Activated CD4-positive, CD25-positive, alpha-beta regulatory T cell (primary cell): ENCODE data around the gene USP17L11.
"Not testable (repeated sequence)": the region's sequence is repeated elsewhere in the genome, so short reads cannot be mapped to it uniquely, and the experiment has no call there.

Experiments
- DNase-seq, 4 experiments: peaks; one replicate each; lab custom pipeline; 2025; lab: John Stamatoyannopoulos, UW

USP17L11 gene, protein sequence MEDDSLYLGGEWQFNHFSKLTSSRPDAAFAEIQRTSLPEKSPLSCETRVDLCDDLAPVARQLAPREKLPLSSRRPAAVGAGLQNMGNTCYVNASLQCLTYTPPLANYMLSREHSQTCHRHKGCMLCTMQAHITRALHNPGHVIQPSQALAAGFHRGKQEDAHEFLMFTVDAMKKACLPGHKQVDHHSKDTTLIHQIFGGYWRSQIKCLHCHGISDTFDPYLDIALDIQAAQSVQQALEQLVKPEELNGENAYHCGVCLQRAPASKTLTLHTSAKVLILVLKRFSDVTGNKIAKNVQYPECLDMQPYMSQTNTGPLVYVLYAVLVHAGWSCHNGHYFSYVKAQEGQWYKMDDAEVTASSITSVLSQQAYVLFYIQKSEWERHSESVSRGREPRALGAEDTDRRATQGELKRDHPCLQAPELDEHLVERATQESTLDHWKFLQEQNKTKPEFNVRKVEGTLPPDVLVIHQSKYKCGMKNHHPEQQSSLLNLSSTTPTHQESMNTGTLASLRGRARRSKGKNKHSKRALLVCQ

DNA sequence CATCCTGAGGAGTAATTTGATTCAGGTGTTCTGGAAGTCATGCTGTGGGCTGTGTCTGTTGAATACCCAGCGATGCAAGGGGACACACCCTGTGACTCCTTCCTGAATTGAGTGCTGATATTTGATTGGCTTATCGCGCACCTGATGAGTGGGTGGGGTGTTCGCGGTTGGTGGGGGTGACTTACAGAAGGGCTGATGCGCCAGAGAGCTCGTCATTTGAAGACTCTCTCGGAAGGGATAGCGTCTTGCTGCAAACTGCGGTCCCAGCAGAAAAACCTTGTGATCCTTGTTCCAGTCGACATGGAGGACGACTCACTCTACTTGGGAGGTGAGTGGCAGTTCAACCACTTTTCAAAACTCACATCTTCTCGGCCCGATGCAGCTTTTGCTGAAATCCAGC lies at the start of gene USP17L11:
USP17L11 (plus strand) TSS at position 301 of the 400 bp plus-strand sequence; CDS start at position 301, 0 bp downstream.
- not testable (repeated sequence) for DNase-seq

- DNase-seq = not testable (repeated sequence)
Measured at GRCh38 chr4:9165990-9166389, 49.2 kb upstream of the USP17L11 start.

DNA sequence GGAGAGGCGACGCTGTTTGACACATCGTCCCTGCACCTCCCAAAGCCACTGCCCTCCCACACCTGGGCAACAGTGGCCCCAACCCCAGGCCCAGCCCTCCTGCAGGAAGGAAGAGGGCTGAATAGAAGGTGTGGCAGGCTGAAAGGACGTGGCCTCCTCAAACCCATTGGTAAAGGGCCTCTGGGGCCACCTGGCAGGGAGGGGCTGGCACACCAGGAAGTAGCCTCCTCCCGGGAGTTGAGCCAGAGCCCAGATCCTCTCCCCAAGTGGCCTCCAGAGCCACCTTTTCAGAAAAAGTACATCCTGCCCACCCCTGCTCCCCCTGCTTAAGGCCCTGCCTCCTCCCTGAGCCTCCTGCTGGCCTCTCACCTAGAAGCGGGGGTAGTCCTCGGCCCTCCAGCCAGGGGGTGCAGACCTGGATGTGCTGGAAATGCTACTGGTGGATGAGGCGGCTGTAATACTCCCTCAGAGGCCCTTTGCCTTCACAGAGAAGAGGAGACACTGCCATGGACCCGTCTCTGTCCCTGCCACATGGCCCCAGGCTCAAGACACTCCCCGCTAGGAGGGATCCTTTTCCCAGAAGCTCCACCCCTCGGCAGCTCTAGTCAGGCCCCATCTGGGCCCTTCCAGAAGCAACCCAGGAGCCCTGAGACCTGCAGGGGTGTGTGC lies 45.3 kb upstream of the USP17L11 start, which contains the start of gene FAM90A26:
FAM90A26 (plus strand) TSS at position 619 of the 669 bp plus-strand sequence. CDS start 2,764 bp downstream, outside the sequence.
- not testable (repeated sequence) for DNase-seq

- not testable (repeated sequence) for DNase-seq
Measured at GRCh38 chr4:9210357-9210756, 4.8 kb upstream of the USP17L11 start, which contains the start of gene USP17L10. Gene USP17L10, plus strand, starts transcription at chr4:9210657. Its CDS starts 0 bp downstream, at chr4:9210657.

DNA sequence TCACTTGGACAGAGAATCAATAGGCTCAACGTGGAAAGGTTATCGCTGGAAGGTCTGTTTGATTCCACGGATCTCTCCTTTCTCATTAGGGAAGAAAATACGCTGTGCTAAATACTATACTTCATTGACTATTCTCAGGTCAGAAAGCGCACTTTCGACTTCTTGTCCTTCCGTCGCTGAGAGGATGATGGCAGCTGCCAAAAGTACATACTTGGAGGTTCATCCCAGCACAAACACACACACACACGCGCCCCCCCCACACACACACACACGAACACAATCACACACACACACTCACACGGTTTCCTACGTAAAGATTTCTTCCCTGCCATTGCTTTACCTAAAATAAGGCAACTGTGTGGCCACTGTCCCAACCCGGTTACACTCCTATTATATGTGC lies 504 bp upstream of the USP17L11 start:
- DNase-seq = not testable (repeated sequence)

- DNase-seq = not testable (repeated sequence)
Measured at GRCh38 chr4:9219852-9220251, 4.6 kb downstream of the USP17L11 start, which contains the start of gene USP17L12. Gene USP17L12, plus strand, starts transcription at chr4:9220152. Its CDS starts 0 bp downstream, at chr4:9220152.

GRCh38 chr4:9224596-9224995 lies 9.4 kb downstream of the USP17L11 start, which contains the start of gene USP17L13:
Gene USP17L13, plus strand, starts transcription at chr4:9224896. Its CDS starts 0 bp downstream, at chr4:9224896.
- DNase-seq = not testable (repeated sequence)

DNA sequence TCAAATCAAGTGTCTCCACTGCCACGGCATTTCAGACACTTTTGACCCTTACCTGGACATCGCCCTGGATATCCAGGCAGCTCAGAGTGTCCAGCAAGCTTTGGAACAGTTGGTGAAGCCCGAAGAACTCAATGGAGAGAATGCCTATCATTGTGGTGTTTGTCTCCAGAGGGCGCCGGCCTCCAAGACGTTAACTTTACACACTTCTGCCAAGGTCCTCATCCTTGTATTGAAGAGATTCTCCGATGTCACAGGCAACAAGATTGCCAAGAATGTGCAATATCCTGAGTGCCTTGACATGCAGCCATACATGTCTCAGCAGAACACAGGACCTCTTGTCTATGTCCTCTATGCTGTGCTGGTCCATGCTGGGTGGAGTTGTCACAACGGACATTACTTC lies 15.0 kb downstream of the USP17L11 start:
- DNase-seq = not testable (repeated sequence)

GRCh38 chr4:9234085-9234484 lies 18.9 kb downstream of the USP17L11 start, which contains the start of gene USP17L15:
Gene USP17L15, plus strand, starts transcription at chr4:9234385. Its CDS starts 0 bp downstream, at chr4:9234385.
- not testable (repeated sequence) for DNase-seq

DNA sequence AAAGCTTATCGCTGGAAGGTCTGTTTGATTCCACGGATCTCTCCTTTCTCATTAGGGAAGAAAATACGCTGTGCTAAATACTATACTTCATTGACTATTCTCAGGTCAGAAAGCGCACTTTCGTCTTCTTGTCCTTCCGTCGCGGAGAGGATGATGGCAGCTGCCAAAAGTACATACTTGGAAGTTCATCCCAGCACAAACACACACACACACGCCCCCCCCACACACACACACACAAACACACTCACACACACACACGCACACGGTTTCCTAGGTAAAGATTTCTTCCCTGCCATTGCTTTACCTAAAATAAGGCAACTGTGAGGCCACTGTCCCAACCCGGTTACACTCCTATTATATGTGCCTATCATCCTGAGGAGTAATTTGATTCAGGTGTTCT lies 23.3 kb downstream of the USP17L11 start:
- DNase-seq = not testable (repeated sequence)

DNA sequence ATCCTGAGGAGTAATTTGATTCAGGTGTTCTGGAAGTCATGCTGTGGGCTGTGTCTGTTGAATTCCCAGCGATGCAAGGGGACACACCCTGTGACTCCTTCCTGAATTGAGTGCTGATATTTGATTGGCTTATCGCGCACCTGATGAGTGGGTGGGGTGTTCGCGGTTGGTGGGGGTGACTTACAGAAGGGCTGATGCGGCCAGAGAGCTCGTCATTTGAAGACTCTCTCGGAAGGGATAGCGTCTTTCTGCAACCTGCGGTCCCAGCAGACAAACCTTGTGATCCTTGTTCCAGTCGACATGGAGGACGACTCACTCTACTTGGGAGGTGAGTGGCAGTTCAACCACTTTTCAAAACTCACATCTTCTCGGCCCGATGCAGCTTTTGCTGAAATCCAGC lies 28.4 kb downstream of the USP17L11 start, which contains the start of gene USP17L17:
USP17L17 (plus strand) TSS at position 301 of the 400 bp plus-strand sequence; CDS start at position 301, 0 bp downstream.
- DNase-seq = not testable (repeated sequence)

DNA sequence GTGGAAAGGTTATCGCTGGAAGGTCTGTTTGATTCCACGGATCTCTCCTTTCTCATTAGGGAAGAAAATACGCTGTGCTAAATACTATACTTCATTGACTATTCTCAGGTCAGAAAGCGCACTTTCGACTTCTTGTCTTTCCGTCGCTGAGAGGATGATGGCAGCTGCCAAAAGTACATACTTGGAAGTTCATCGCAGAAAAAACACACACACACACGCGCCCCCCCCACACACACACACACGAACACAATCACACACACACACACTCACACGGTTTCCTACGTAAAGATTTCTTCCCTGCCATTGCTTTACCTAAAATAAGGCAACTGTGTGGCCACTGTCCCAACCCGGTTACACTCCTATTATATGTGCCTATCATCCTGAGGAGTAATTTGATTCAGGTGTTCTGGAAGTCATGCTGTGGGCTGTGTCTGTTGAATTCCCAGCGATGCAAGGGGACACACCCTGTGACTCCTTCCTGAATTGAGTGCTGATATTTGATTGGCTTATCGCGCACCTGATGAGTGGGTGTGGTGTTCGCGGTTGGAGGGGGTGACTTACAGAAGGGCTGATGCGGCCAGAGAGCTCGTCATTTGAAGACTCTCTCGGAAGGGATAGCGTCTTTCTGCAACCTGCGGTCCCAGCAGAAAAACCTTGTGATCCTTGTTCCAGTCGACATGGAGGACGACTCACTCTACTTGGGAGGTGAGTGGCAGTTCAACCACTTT lies 32.9 kb downstream of the USP17L11 start, which contains the start of gene USP17L18:
USP17L18 (plus strand) TSS at position 678 of the 728 bp plus-strand sequence; CDS start at position 678, 0 bp downstream.
- DNase-seq = not testable (repeated sequence)

GRCh38 chr4:9253078-9253477 lies 37.9 kb downstream of the USP17L11 start, which contains the start of gene USP17L19:
Gene USP17L19, plus strand, starts transcription at chr4:9253378. Its CDS starts 0 bp downstream, at chr4:9253378.
- not testable (repeated sequence) for DNase-seq

- not testable (repeated sequence) for DNase-seq
Measured at GRCh38 chr4:9257824-9258223, 42.6 kb downstream of the USP17L11 start, which contains the start of gene USP17L20. Gene USP17L20, plus strand, starts transcription at chr4:9258124. Its CDS starts 0 bp downstream, at chr4:9258124.

- not testable (repeated sequence) for DNase-seq
Measured at GRCh38 chr4:9262572-9262971, 47.4 kb downstream of the USP17L11 start, which contains the start of gene USP17L21. Gene USP17L21, plus strand, starts transcription at chr4:9262872. Its CDS starts 0 bp downstream, at chr4:9262872.
